ENCODE data around the gene GPANK1. TPM values are rescaled to one million over a fixed set of nuclear protein-coding genes. Genes with fewer than 3 reads are reported as not detected.
A peak's percentile ranks its signal among the peaks of the same experiment; 100 is the strongest.

The GPANK1 gene
- total and polyA plus RNA-seq, 2 of the 13 experiments (the other 11 are each of a cell fraction or from before 2014, with no cell fraction given) = 15.4 to 22.8 TPM

DNA sequence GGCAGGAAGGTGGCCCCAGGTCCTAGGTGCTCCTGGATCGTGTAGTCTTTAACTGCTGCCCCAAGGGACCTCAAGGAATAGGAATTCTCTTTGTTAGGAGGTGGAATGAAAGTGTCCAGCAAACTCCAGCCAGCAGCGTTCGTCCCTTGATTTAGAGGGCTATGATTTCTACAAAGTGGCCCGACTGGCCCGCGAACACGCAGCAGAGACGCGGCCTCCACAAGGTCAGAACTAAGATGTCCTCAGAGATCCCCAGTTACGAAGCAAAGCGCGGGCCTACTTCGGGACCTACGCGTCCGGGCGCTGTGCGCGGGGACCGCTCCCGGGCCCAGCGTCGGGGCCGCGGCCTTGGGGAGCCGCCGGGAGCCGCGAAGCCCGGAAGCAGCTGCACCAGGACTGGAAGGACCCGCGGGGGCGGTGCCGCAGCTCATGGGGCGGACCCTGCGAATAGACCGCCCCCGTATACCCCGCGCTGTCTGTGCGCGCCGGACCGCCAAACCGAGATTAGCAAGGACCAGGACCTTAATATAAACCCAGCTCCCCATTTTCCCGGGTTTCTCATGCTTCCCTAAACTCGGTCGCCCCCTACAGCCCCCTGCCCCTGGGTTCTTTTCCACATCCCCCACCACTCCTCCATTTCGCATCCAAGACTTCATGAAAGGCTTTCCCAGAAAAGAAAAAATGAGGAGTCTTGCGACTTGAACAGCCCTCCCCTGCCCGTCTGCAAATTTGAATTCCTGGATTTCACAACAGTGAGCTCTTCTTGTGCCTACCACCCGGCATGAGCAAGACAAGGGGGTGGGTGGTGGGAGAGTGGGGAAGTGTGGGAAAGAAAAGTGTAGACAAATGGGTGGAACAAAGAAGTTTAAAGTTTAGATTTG lies 4.2 kb downstream of the GPANK1 start, which contains the start of gene C6orf47 (continued):
- TF ChIP-seq HNRNPH1 (optimal IDR thresholded peaks at IDR 0.05; ENCODE audit: low read depth, low read length) (peak; percentile 16), NR2F1 (CRISPR knock-in tag; IDR thresholded peaks at IDR 0.05) (no peak), KDM1A (CRISPR knock-in tag; IDR thresholded peaks at IDR 0.05) (no peak), SALL2 (CRISPR knock-in tag; IDR thresholded peaks at IDR 0.05) (peak; percentile 84), ZFP37 (CRISPR knock-in tag; IDR thresholded peaks at IDR 0.05; ENCODE audit: borderline replicate concordance) (no peak), ZNF143 (CRISPR knock-in tag; IDR thresholded peaks at IDR 0.05) (peak; percentile 58; the same call in 1 of the 2 replicates), NAIF1 (CRISPR knock-in tag; IDR thresholded peaks at IDR 0.05; ENCODE audit: borderline replicate concordance) (peak; percentile 35; the same call in 1 of the 2 replicates), FLYWCH1 (CRISPR knock-in tag; IDR thresholded peaks at IDR 0.05) (peak; percentile 86), SMARCC2 (IDR thresholded peaks at IDR 0.05) (no peak), EZH2 (conservative IDR thresholded peaks at IDR 0.05; ENCODE audit: low read depth, low read length) (no peak), SKI (IDR thresholded peaks at IDR 0.05; ENCODE audit: partially characterized antibody) (peak; percentile 31), FOXO1 (CRISPR knock-in tag; IDR thresholded peaks at IDR 0.05) (peak; percentile 11; the same call in 1 of the 2 replicates), ZMAT3 (CRISPR knock-in tag; conservative IDR thresholded peaks at IDR 0.05) (peak; percentile 82; the same call in 1 of the 2 replicates), ZNF230 (CRISPR knock-in tag; IDR thresholded peaks at IDR 0.05) (no peak)
- TF ChIP-seq, protein P1, sequence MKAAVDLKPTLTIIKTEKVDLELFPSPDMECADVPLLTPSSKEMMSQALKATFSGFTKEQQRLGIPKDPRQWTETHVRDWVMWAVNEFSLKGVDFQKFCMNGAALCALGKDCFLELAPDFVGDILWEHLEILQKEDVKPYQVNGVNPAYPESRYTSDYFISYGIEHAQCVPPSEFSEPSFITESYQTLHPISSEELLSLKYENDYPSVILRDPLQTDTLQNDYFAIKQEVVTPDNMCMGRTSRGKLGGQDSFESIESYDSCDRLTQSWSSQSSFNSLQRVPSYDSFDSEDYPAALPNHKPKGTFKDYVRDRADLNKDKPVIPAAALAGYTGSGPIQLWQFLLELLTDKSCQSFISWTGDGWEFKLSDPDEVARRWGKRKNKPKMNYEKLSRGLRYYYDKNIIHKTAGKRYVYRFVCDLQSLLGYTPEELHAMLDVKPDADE (CRISPR knock-in tag; IDR thresholded peaks at IDR 0.05) = peak; percentile 92; the same call in 1 of the 2 replicates
- TF ChIP-seq, protein P2, sequence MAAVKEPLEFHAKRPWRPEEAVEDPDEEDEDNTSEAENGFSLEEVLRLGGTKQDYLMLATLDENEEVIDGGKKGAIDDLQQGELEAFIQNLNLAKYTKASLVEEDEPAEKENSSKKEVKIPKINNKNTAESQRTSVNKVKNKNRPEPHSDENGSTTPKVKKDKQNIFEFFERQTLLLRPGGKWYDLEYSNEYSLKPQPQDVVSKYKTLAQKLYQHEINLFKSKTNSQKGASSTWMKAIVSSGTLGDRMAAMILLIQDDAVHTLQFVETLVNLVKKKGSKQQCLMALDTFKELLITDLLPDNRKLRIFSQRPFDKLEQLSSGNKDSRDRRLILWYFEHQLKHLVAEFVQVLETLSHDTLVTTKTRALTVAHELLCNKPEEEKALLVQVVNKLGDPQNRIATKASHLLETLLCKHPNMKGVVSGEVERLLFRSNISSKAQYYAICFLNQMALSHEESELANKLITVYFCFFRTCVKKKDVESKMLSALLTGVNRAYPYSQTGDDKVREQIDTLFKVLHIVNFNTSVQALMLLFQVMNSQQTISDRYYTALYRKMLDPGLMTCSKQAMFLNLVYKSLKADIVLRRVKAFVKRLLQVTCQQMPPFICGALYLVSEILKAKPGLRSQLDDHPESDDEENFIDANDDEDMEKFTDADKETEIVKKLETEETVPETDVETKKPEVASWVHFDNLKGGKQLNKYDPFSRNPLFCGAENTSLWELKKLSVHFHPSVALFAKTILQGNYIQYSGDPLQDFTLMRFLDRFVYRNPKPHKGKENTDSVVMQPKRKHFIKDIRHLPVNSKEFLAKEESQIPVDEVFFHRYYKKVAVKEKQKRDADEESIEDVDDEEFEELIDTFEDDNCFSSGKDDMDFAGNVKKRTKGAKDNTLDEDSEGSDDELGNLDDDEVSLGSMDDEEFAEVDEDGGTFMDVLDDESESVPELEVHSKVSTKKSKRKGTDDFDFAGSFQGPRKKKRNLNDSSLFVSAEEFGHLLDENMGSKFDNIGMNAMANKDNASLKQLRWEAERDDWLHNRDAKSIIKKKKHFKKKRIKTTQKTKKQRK (IDR thresholded peaks at IDR 0.05; ENCODE audit: low read length) = no peak
- TF ChIP-seq, protein P3, sequence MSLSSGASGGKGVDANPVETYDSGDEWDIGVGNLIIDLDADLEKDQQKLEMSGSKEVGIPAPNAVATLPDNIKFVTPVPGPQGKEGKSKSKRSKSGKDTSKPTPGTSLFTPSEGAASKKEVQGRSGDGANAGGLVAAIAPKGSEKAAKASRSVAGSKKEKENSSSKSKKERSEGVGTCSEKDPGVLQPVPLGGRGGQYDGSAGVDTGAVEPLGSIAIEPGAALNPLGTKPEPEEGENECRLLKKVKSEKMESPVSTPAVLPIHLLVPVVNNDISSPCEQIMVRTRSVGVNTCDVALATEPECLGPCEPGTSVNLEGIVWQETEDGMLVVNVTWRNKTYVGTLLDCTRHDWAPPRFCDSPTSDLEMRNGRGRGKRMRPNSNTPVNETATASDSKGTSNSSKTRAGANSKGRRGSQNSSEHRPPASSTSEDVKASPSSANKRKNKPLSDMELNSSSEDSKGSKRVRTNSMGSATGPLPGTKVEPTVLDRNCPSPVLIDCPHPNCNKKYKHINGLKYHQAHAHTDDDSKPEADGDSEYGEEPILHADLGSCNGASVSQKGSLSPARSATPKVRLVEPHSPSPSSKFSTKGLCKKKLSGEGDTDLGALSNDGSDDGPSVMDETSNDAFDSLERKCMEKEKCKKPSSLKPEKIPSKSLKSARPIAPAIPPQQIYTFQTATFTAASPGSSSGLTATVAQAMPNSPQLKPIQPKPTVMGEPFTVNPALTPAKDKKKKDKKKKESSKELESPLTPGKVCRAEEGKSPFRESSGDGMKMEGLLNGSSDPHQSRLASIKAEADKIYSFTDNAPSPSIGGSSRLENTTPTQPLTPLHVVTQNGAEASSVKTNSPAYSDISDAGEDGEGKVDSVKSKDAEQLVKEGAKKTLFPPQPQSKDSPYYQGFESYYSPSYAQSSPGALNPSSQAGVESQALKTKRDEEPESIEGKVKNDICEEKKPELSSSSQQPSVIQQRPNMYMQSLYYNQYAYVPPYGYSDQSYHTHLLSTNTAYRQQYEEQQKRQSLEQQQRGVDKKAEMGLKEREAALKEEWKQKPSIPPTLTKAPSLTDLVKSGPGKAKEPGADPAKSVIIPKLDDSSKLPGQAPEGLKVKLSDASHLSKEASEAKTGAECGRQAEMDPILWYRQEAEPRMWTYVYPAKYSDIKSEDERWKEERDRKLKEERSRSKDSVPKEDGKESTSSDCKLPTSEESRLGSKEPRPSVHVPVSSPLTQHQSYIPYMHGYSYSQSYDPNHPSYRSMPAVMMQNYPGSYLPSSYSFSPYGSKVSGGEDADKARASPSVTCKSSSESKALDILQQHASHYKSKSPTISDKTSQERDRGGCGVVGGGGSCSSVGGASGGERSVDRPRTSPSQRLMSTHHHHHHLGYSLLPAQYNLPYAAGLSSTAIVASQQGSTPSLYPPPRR (CRISPR knock-in tag; IDR thresholded peaks at IDR 0.05; ENCODE audit: borderline replicate concordance) = peak; percentile 46; the same call in 1 of the 2 replicates

Data from HepG2 (cell line).